Measurements from ENCODE around the gene EPB41L2. TPM values are rescaled to one million over a fixed set of nuclear protein-coding genes. Genes with fewer than 3 reads are reported as not detected.
"Not testable (repeated sequence)": the region's sequence is repeated elsewhere in the genome, so short reads cannot be mapped to it uniquely, and the experiment has no call there.

Gene EPB41L2
- total RNA-seq, 2 experiments from 2014 or later, result 40.1 to 40.7 TPM

GRCh38 chr6:131007964-131008363 is 55.1 kb downstream of the EPB41L2 start:
- peaks cover 27% of the 10 kb centered on the region for H3K9me3 Mint-ChIP-seq
- peaks cover 31% of the 10 kb centered on the region for H3K36me3 Mint-ChIP-seq
- not testable (repeated sequence) for H3K27me3 Mint-ChIP-seq, H3K27ac Mint-ChIP-seq, DNase-seq, H3K4me1 Mint-ChIP-seq, H3K4me3 Mint-ChIP-seq

- H3K27me3 Mint-ChIP-seq, result no peaks in the 10 kb centered on the region
- no peak overlapping the region for H3K4me3 Mint-ChIP-seq
- peaks cover 27% of the 10 kb centered on the region for H3K9me3 Mint-ChIP-seq
- DNase-seq, result no peak
- H3K4me1 Mint-ChIP-seq, result no peaks in the 10 kb centered on the region
- peaks cover 27% of the 10 kb centered on the region for H3K36me3 Mint-ChIP-seq
- no peak overlapping the region for H3K27ac Mint-ChIP-seq
Measured at GRCh38 chr6:131007286-131007685, 55.8 kb downstream of the EPB41L2 start.

- Mint-ChIP-seq H3K27me3 (no peaks in the 10 kb centered on the region), H3K9me3 (peaks cover 27% of the 10 kb centered on the region), H3K4me1 (peaks cover 3% of the 10 kb centered on the region), H3K36me3 (peaks cover 26% of the 10 kb centered on the region), H3K27ac (no peak overlapping the region), H3K4me3 (no peak overlapping the region)
- DNase-seq, result no peak
Measured at GRCh38 chr6:131005439-131006016, 57.5 kb downstream of the EPB41L2 start.

- Mint-ChIP-seq H3K9me3 (peaks cover 27% of the 10 kb centered on the region), H3K27ac (no peak overlapping the region), H3K27me3 (no peaks in the 10 kb centered on the region), H3K4me1 (peaks cover 3% of the 10 kb centered on the region), H3K36me3 (peaks cover 25% of the 10 kb centered on the region), H3K4me3 (no peak overlapping the region)
- no peak for DNase-seq
Measured at GRCh38 chr6:131004936-131005335, 58.1 kb downstream of the EPB41L2 start.

- H3K27me3 Mint-ChIP-seq, result no peaks in the 10 kb centered on the region
- H3K9me3 Mint-ChIP-seq, result peaks cover 22% of the 10 kb centered on the region
- H3K36me3 Mint-ChIP-seq, result peaks cover 19% of the 10 kb centered on the region
- H3K4me1 Mint-ChIP-seq, result peaks cover 3% of the 10 kb centered on the region
- no peak overlapping the region for H3K4me3 Mint-ChIP-seq
- H3K27ac Mint-ChIP-seq, result no peak overlapping the region
- no peak for DNase-seq
Measured at GRCh38 chr6:131004387-131004755, 58.7 kb downstream of the EPB41L2 start.

GRCh38 chr6:131003488-131004386 is 59.3 kb downstream of the EPB41L2 start:
- no peak for DNase-seq
- peaks cover 18% of the 10 kb centered on the region for H3K9me3 Mint-ChIP-seq
- no peak overlapping the region for H3K4me3 Mint-ChIP-seq

GRCh38 chr6:131002661-131002980 is 60.4 kb downstream of the EPB41L2 start:
- Mint-ChIP-seq H3K27ac (no peak overlapping the region), H3K36me3 (peaks cover 11% of the 10 kb centered on the region), H3K4me3 (no peak overlapping the region), H3K9me3 (peaks cover 10% of the 10 kb centered on the region), H3K27me3 (no peaks in the 10 kb centered on the region), H3K4me1 (peaks cover 3% of the 10 kb centered on the region)
- DNase-seq, result no peak

More at GRCh38 chr6:131003488-131004386, 59.3 kb downstream of the EPB41L2 start:
- H3K36me3 Mint-ChIP-seq, result peaks cover 16% of the 10 kb centered on the region
- no peaks in the 10 kb centered on the region for H3K27me3 Mint-ChIP-seq
- H3K4me1 Mint-ChIP-seq, result peaks cover 3% of the 10 kb centered on the region
- no peak overlapping the region for H3K27ac Mint-ChIP-seq

GRCh38 chr6:131001945-131002660 is 60.9 kb downstream of the EPB41L2 start:
- H3K4me3 Mint-ChIP-seq, result no peak overlapping the region
- H3K36me3 Mint-ChIP-seq, result peaks cover 6% of the 10 kb centered on the region

GRCh38 chr6:131001111-131001736 is 61.8 kb downstream of the EPB41L2 start:
- Mint-ChIP-seq H3K4me3 (no peak overlapping the region), H3K27ac (no peak overlapping the region), H3K27me3 (no peaks in the 10 kb centered on the region), H3K36me3 (no peaks in the 10 kb centered on the region), H3K4me1 (peaks cover 3% of the 10 kb centered on the region), H3K9me3 (no peaks in the 10 kb centered on the region)
- DNase-seq, result no peak

More at GRCh38 chr6:131001945-131002660, 60.9 kb downstream of the EPB41L2 start:
- Mint-ChIP-seq H3K4me1 (peaks cover 3% of the 10 kb centered on the region), H3K27me3 (no peaks in the 10 kb centered on the region), H3K9me3 (peaks cover 5% of the 10 kb centered on the region), H3K27ac (no peak overlapping the region)
- DNase-seq, result no peak

- Mint-ChIP-seq H3K36me3 (no peaks in the 10 kb centered on the region), H3K27me3 (no peaks in the 10 kb centered on the region), H3K27ac (no peak overlapping the region), H3K4me3 (no peak overlapping the region), H3K9me3 (no peaks in the 10 kb centered on the region), H3K4me1 (peaks cover 3% of the 10 kb centered on the region)
- no peak for DNase-seq
Measured at GRCh38 chr6:131000544-131000943, 62.5 kb downstream of the EPB41L2 start.

GRCh38 chr6:130997061-130997753 is 65.8 kb downstream of the EPB41L2 start:
- H3K4me3 Mint-ChIP-seq, result no peak overlapping the region
- H3K36me3 Mint-ChIP-seq, result peaks cover 4% of the 10 kb centered on the region
- H3K27ac Mint-ChIP-seq, result no peak overlapping the region
- peaks cover 3% of the 10 kb centered on the region for H3K4me1 Mint-ChIP-seq
- no peaks in the 10 kb centered on the region for H3K9me3 Mint-ChIP-seq
- H3K27me3 Mint-ChIP-seq, result no peaks in the 10 kb centered on the region
- no peak for DNase-seq

GRCh38 chr6:130996635-130997034 is 66.4 kb downstream of the EPB41L2 start:
- no peak for DNase-seq
- Mint-ChIP-seq H3K9me3 (no peaks in the 10 kb centered on the region), H3K4me3 (no peak overlapping the region), H3K27me3 (no peaks in the 10 kb centered on the region), H3K36me3 (peaks cover 4% of the 10 kb centered on the region), H3K27ac (no peak overlapping the region), H3K4me1 (peaks cover 2% of the 10 kb centered on the region)

- DNase-seq, result no peak
- Mint-ChIP-seq H3K27me3 (no peaks in the 10 kb centered on the region), H3K9me3 (no peaks in the 10 kb centered on the region), H3K4me1 (no peaks in the 10 kb centered on the region), H3K27ac (no peak overlapping the region), H3K4me3 (no peak overlapping the region), H3K36me3 (peaks cover 6% of the 10 kb centered on the region)
Measured at GRCh38 chr6:130995783-130996447, 67.1 kb downstream of the EPB41L2 start.

Data from activated naive CD8-positive, alpha-beta T cell treated with anti-CD3 and anti-CD28 coated beads for 36 hours (primary cell).